CD14-positive monocyte (primary cell): ENCODE results near the gene PRR9. TPM values are rescaled to one million over a fixed set of nuclear protein-coding genes. Genes with fewer than 3 reads are reported as not detected.

Experiments
- DNase-seq, 3 donors: peaks; one replicate each; pipeline ENCODE4 v3.0.0-alpha.2; 2011 to 2022
- H2AFZ ChIP-seq: 2 replicates; pipeline ENCODE4 v1.6.0; 2012; ENCODE audit warnings: mild to moderate bottlenecking, low read depth, low read length, inconsistent platforms; ENCODE audit not compliant: insufficient read depth, poor library complexity, severe bottlenecking
- H3K27ac ChIP-seq, 2 donors: 1 replicate in 1 of 2; 2 replicates in 1 of 2; pipeline ENCODE4 v1.5.1; 2012 to 2013; ENCODE audit warnings: low read length in 2 of 2, control low read depth in 1 of 2, inconsistent platforms in 1 of 2, low read depth in 1 of 2, mild to moderate bottlenecking in 1 of 2
- H3K27me3 ChIP-seq, 2 donors: one replicate each; pipeline versions ENCODE4 v1.6.0 to v1.6.1; 2011 to 2013; ENCODE audit warnings: low read length in 2 of 2; ENCODE audit not compliant: control insufficient read depth in 2 of 2, insufficient read depth in 2 of 2
- H3K36me3 ChIP-seq, 2 donors: replicated peaks in 1 of 2; 1 replicate in 1 of 2; 2 replicates in 1 of 2; pipeline versions ENCODE4 v1.5.1 to v1.6.1; 2012 to 2013; ENCODE audit warnings: low read length in 2 of 2, control low read depth in 1 of 2, inconsistent platforms in 1 of 2, mild to moderate bottlenecking in 1 of 2; ENCODE audit not compliant: insufficient read depth in 2 of 2, control insufficient read depth in 1 of 2
- H3K4me1 ChIP-seq, 2 donors: 1 replicate in 1 of 2; 2 replicates in 1 of 2; pipeline versions ENCODE4 v1.5.1 to v1.6.1; 2012 to 2013; ENCODE audit warnings: low read length in 2 of 2, control low read depth in 1 of 2, inconsistent platforms in 1 of 2, mild to moderate bottlenecking in 1 of 2, moderate library complexity in 1 of 2; ENCODE audit not compliant: insufficient read depth in 2 of 2, control insufficient read depth in 1 of 2
- H3K4me2 ChIP-seq: replicated peaks from 2 replicates; pipeline ENCODE3; 2012; ENCODE audit warnings: low read length, moderate library complexity, mild to moderate bottlenecking; ENCODE audit not compliant: poor library complexity, severe bottlenecking; ENCODE audit errors: extremely low read depth
- H3K4me3 ChIP-seq, 3 experiments: fragments of 200-600 bp in 1 of 3; sonication (generic) in 1 of 3; replicated peaks in 1 of 3; 1 replicate in 2 of 3; 2 replicates in 1 of 3; pipeline ENCODE4 v1.5.1; 2011 to 2013; ENCODE audit warnings: low read length in 3 of 3, mild to moderate bottlenecking in 3 of 3, control low read depth in 2 of 3, low read depth in 2 of 3, inconsistent platforms in 1 of 3, moderate library complexity in 1 of 3
- H3K79me2 ChIP-seq: 2 replicates; pipeline ENCODE4 v1.6.0; 2012; ENCODE audit warnings: mild to moderate bottlenecking, control low read depth, inconsistent platforms, low read length, moderate library complexity; ENCODE audit not compliant: insufficient read depth
- H3K9ac ChIP-seq: 2 replicates; pipeline ENCODE4 v1.6.0; 2017; ENCODE audit warnings: low read length, mild to moderate bottlenecking; ENCODE audit not compliant: insufficient read depth, poor library complexity, severe bottlenecking
- H3K9me3 ChIP-seq, 2 donors: replicated peaks in 1 of 2; 1 replicate in 1 of 2; 2 replicates in 1 of 2; pipeline versions ENCODE4 v1.5.1 to v1.6.1; 2012 to 2013; ENCODE audit warnings: low read length in 2 of 2, control low read depth in 1 of 2; ENCODE audit not compliant: control insufficient read depth in 1 of 2, insufficient read depth in 1 of 2
- H4K20me1 ChIP-seq: 2 replicates; pipeline ENCODE4 v1.6.0; 2012; ENCODE audit warnings: mild to moderate bottlenecking, low read length, control low read depth, moderate library complexity; ENCODE audit not compliant: insufficient read depth
- H3K27ac Mint-ChIP-seq, 7 donors: one replicate each; pipeline ENCODE4 v1.8.0; 2020; ENCODE audit warnings: mild to moderate bottlenecking in 7 of 7, mixed read lengths in 7 of 7, moderate library complexity in 6 of 7, inconsistent platforms in 2 of 7
- H3K27me3 Mint-ChIP-seq, 3 donors: one replicate each; pipeline ENCODE4 v1.8.0; 2021 to 2022; ENCODE audit warnings: low read depth in 3 of 3, mild to moderate bottlenecking in 3 of 3, mixed read lengths in 3 of 3, moderate library complexity in 3 of 3, inconsistent platforms in 1 of 3
- H3K36me3 Mint-ChIP-seq, 2 donors: one replicate each; pipeline ENCODE4 v1.8.0; 2020; ENCODE audit warnings: mixed read lengths in 2 of 2, inconsistent platforms in 1 of 2, mild to moderate bottlenecking in 1 of 2
- H3K4me1 Mint-ChIP-seq: one replicate; pipeline ENCODE4 v1.8.0; 2020; ENCODE audit warnings: mild to moderate bottlenecking, mixed read lengths
- H3K4me3 Mint-ChIP-seq, 2 donors: one replicate each; pipeline ENCODE4 v1.8.0; 2020; ENCODE audit warnings: mild to moderate bottlenecking in 2 of 2, mixed read lengths in 2 of 2, moderate library complexity in 1 of 2
- H3K9me3 Mint-ChIP-seq, 7 donors: one replicate each; pipeline ENCODE4 v1.8.0; 2020 to 2022; ENCODE audit warnings: mixed read lengths in 7 of 7, mild to moderate bottlenecking in 6 of 7, moderate library complexity in 6 of 7, inconsistent platforms in 2 of 7
- WGBS: methylation state at CpG from one replicate; pipeline ENCODE4 v1.1.5; 2013; ENCODE audit warnings: missing lambda C conversion rate; ENCODE audit not compliant: insufficient coverage; 5-methylcytosine and 5-hydroxymethylcytosine counted together
- intact Hi-C, 2 donors: fragments of 100-400 bp; cut with micrococcal nuclease; formaldehyde crosslinking; loops; one replicate each; pipeline versions ENCODE4 v1.15.0 to v1.15.1; 2023
- polyA plus RNA-seq, 3 donors: library from polyadenylated mRNA; depleted of rRNA in 1 of 3; unstranded in 2 of 3; stranded (reverse) in 1 of 3; fragments of 300-500 nt in 2 of 3; fragments of >200 nt in 1 of 3; fragmentation: Illumina TruSeq in 2 of 3; gene quantifications; 1 replicate in 2 of 3; 2 replicates in 1 of 3; pipeline ENCODE4 v1.2.3, GENCODE V29; 2012 to 2021
- TF ChIP-seq, protein P1 (sequence below): fragments of 200-600 bp; IDR thresholded peaks from one replicate; pipeline ENCODE4 v1.8.0; 2022; ENCODE audit warnings: antibody characterized with exemption, mild to moderate bottlenecking

Gene PRR9
- polyA plus RNA-seq, 3 donors: not detected

DNA sequence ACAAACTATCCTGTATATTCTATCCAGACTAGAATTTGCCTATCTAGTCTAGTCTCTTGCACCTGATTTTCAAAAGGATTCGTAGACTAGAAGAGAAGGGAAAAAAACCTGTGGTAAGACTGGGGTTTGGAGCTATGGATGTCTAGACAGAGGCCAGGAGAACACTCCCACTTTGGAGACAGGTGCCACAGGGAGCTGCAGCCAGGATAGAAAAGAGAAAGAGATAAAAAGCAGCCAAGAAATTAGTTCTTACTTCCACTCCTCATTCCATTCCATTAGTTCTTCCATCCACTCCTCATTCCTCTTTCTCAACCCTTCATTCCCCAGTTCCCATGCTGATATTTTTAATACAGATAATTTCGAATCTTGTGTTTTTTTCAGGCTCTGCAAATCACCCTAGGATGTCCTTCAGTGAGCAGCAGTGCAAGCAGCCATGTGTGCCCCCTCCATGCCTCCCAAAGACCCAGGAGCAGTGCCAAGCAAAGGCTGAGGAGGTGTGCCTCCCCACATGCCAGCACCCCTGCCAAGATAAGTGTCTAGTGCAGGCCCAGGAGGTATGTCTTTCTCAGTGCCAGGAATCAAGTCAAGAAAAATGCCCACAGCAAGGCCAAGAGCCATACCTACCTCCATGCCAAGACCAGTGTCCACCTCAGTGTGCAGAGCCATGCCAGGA is 496 bp downstream of the PRR9 start:
- Histone ChIP-seq H2AFZ (no peak overlapping the region), H3K4me1 (no peaks in the 10 kb centered on the region), H4K20me1 (no peaks in the 10 kb centered on the region), H3K36me3 (no peaks in the 10 kb centered on the region), H3K4me2 (no peak overlapping the region), H3K27ac (no peak overlapping the region), H3K9ac (no peak overlapping the region), H3K79me2 (no peaks in the 10 kb centered on the region), H3K9me3 (no peaks in the 10 kb centered on the region), H3K27me3 (peaks cover 0 to 5% of the 10 kb centered on the region in 2 donors), H3K4me3 (no peak overlapping the region)
- 83% methylated on average over 1 of the region's 2 CpGs for WGBS
- H3K9me3 Mint-ChIP-seq: no peaks in the 10 kb centered on the region
- TF ChIP-seq, protein P1, sequence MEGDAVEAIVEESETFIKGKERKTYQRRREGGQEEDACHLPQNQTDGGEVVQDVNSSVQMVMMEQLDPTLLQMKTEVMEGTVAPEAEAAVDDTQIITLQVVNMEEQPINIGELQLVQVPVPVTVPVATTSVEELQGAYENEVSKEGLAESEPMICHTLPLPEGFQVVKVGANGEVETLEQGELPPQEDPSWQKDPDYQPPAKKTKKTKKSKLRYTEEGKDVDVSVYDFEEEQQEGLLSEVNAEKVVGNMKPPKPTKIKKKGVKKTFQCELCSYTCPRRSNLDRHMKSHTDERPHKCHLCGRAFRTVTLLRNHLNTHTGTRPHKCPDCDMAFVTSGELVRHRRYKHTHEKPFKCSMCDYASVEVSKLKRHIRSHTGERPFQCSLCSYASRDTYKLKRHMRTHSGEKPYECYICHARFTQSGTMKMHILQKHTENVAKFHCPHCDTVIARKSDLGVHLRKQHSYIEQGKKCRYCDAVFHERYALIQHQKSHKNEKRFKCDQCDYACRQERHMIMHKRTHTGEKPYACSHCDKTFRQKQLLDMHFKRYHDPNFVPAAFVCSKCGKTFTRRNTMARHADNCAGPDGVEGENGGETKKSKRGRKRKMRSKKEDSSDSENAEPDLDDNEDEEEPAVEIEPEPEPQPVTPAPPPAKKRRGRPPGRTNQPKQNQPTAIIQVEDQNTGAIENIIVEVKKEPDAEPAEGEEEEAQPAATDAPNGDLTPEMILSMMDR: no peak
- DNase-seq: no peak
- peaks cover 8 to 29% (median 9%) of the 10 kb centered on the region in 3 donors for H3K27me3 Mint-ChIP-seq
- H3K27ac Mint-ChIP-seq: no peak overlapping the region
- H3K36me3 Mint-ChIP-seq: no peaks in the 10 kb centered on the region
- intact Hi-C loops: no loop called here
- H3K4me1 Mint-ChIP-seq: no peaks in the 10 kb centered on the region
- H3K4me3 Mint-ChIP-seq: no peak overlapping the region

DNA sequence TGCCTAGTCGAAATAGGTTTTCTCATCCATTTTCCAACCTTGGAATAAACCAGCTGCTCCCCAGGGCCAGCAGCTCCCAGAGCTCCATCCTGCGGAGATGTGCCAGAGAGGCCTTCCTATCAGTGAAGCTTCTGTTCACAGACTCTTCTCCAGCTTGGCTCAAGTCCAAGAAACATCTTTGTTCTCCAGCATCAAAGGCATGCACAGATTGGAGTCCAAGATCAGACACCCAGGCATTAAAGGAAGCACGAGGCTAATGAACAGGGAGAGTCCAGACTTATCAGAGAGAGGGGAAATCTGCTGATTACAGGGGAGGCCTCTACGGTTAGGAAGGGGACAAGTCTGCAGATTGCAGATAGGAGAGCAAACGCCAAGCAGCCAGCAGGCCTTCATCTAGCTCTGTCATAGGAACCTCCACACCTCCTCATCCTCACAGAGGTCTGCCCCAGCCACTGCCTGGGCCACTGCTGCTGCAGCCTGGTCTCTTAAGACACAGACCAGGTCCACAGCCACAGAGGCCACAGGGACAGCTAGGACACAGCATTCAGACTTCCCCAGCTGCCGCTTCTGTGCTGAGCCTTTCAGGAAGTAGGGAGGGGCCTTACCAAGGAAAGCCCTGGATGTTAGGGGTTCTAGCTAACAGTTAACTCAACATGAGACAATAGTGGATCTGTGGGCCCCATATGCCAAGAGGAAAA is 3.4 kb downstream of the PRR9 start:
- 55% methylated on average over 5 of the region's 6 CpGs for WGBS
- no peaks in the 10 kb centered on the region for H3K4me1 ChIP-seq
- Mint-ChIP-seq H3K4me1 (peaks cover 5% of the 10 kb centered on the region), H3K27ac (no peak overlapping the region), H3K4me3 (no peak overlapping the region), H3K27me3 (peaks cover 2 to 19% (median 9%) of the 10 kb centered on the region in 3 donors), H3K9me3 (no peaks in the 10 kb centered on the region), H3K36me3 (no peaks in the 10 kb centered on the region)
- H3K9ac ChIP-seq: no peak overlapping the region
- intact Hi-C loops: no loop called here
- no peak for DNase-seq
- no peaks in the 10 kb centered on the region for H4K20me1 ChIP-seq
- no peaks in the 10 kb centered on the region for H3K79me2 ChIP-seq
- no peak overlapping the region for H3K4me2 ChIP-seq
- TF ChIP-seq, protein P1: no peak
- no peak overlapping the region for H2AFZ ChIP-seq
- H3K4me3 ChIP-seq: no peak overlapping the region
- no peaks in the 10 kb centered on the region for H3K36me3 ChIP-seq
- H3K27me3 ChIP-seq: peaks cover 0 to 5% of the 10 kb centered on the region in 2 donors
- H3K27ac ChIP-seq: no peak overlapping the region
- H3K9me3 ChIP-seq: no peaks in the 10 kb centered on the region
